SU-DHL-6 (cell line): ENCODE measurements around the gene GDA.

Source experiments
- CTCF ChIP-seq: fragments of 200-600 bp; sonication (generic); IDR thresholded peaks from one replicate; pipeline ENCODE4 v1.5.1; 2017; ENCODE audit warnings: antibody characterized with exemption, mild to moderate bottlenecking, low read length, moderate library complexity; ENCODE audit not compliant: insufficient read depth, poor library complexity, severe bottlenecking
- EZH2phosphoT487 ChIP-seq: fragments of 200-600 bp; sonication (generic), shearing (Covaris generic); conservative IDR thresholded peaks from 2 replicates; pipeline ENCODE4 v1.6.1; 2018; ENCODE audit warnings: mild to moderate bottlenecking, antibody characterized with exemption, low read length, moderate library complexity, mixed read lengths

DNA sequence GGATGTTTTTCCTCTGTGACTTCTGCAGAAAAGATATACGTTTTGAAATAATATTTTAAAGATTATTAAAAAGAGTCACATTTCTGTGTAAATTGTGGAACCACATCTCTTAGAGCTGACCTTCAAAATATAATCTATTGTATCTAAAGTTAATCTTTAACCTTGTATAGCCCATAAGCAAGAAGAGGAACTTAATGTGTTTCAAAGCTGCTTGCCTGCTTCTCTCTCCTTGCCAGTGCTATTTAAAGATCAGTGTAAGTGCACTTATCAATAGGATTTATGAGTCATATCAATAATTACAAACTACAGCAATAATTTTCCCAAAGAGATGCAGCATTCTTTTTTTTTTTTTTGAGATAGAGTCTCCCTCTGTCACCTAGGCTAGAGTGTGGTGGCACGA, 29.4 kb upstream of the GDA start:
- TF ChIP-seq CTCF (no peak), EZH2phosphoT487 (no peak)
